H1 (cell line): Measurements from ENCODE around the gene DICER1. TPM values are rescaled to one million over a fixed set of nuclear protein-coding genes. Genes with fewer than 3 reads are reported as not detected.

Experiments used
- CTCF ChIA-PET: fragments of 300-600 bp; sonication (Branson Sonifier 250); formaldehyde crosslinking; loops from one replicate; lab custom pipeline; 2021; ENCODE audit not compliant: partially characterized antibody; lab: Charles Lee
- POLR2A ChIA-PET: fragments of 300-600 bp; sonication (Branson Sonifier 250); formaldehyde crosslinking; loops from one replicate; lab custom pipeline; 2021; ENCODE audit warnings: inconsistent platforms; ENCODE audit not compliant: partially characterized antibody; lab: Charles Lee
- DNase-seq, 2 experiments: peaks; one replicate each; pipeline versions ENCODE4 v3.0.0 to v3.0.0-alpha.2; 2010 to 2022; ENCODE audit warnings: low spot score in 2 of 2, low read depth in 1 of 2, mixed read lengths in 1 of 2
- FAIRE-seq: peaks from 2 replicates; lab custom pipeline; 2011; peaks lifted over from hg19 to GRCh38; lab: Jason Lieb, UNC
- H2AFZ ChIP-seq: 2 replicates; pipeline ENCODE4 v1.8.1; 2012; ENCODE audit warnings: low read length, inconsistent platforms
- H2AK5ac ChIP-seq: 2 replicates; pipeline ENCODE4 v1.6.1; 2013; ENCODE audit warnings: low read depth, low read length
- H2BK120ac ChIP-seq: replicated peaks from 2 replicates; pipeline ENCODE3; 2013; ENCODE audit warnings: low read depth, low read length, inconsistent platforms
- H2BK12ac ChIP-seq: 2 replicates; pipeline ENCODE4 v1.6.1; 2013; ENCODE audit warnings: low read depth, low read length
- H2BK15ac ChIP-seq: 2 replicates; pipeline ENCODE4 v1.6.1; 2013; ENCODE audit warnings: low read length
- H2BK20ac ChIP-seq: 2 replicates; pipeline ENCODE4 v1.6.1; 2013; ENCODE audit warnings: low read length
- H2BK5ac ChIP-seq: 2 replicates; pipeline ENCODE4 v1.6.1; 2013; ENCODE audit warnings: low read depth, low read length
- H3K14ac ChIP-seq: 2 replicates; pipeline ENCODE4 v1.6.1; 2013; ENCODE audit warnings: inconsistent platforms; ENCODE audit not compliant: insufficient read length
- H3K18ac ChIP-seq: 2 replicates; pipeline ENCODE4 v1.6.1; 2013; ENCODE audit warnings: low read length; ENCODE audit errors: extremely low read depth
- H3K23ac ChIP-seq: 2 replicates; pipeline ENCODE4 v1.6.1; 2013; ENCODE audit warnings: inconsistent platforms; ENCODE audit not compliant: insufficient read length
- H3K23me2 ChIP-seq: 2 replicates; pipeline ENCODE4 v1.6.1; 2013; ENCODE audit warnings: low read depth, low read length
- H3K27ac ChIP-seq: 2 replicates; pipeline ENCODE4 v1.6.1; 2011; ENCODE audit warnings: low read depth, low read length, inconsistent platforms
- H3K27me3 ChIP-seq, 4 experiments: replicated peaks in 1 of 4; 1 replicate in 1 of 4; 2 replicates in 3 of 4; pipeline versions ENCODE4 v1.6.1 to v1.8.1; 2011 to 2013; ENCODE audit warnings: low read length in 3 of 4, mild to moderate bottlenecking in 3 of 4, inconsistent platforms in 2 of 4, mixed read lengths in 2 of 4, moderate library complexity in 1 of 4; ENCODE audit not compliant: control insufficient read depth in 3 of 4, insufficient read depth in 3 of 4; ENCODE audit errors: extremely low read depth in 1 of 4
- H3K36me3 ChIP-seq, 4 experiments: 2 replicates each; pipeline versions ENCODE4 v1.6.1 to v1.8.1; 2011 to 2013; ENCODE audit warnings: mild to moderate bottlenecking in 4 of 4, low read length in 3 of 4, moderate library complexity in 2 of 4, control low read depth in 1 of 4, inconsistent platforms in 1 of 4; ENCODE audit not compliant: insufficient read depth in 4 of 4, control insufficient read depth in 2 of 4
- H3K4ac ChIP-seq: replicated peaks from 2 replicates; pipeline ENCODE3; 2013; ENCODE audit warnings: low read length, low read depth, mixed read lengths, inconsistent platforms; ENCODE audit not compliant: insufficient read length
- H3K4me1 ChIP-seq, 4 experiments: replicated peaks in 1 of 4; 1 replicate in 1 of 4; 2 replicates in 3 of 4; pipeline versions ENCODE4 v1.6.1 to v1.8.1; 2011 to 2013; ENCODE audit warnings: low read length in 3 of 4, inconsistent platforms in 2 of 4, mixed read lengths in 1 of 4; ENCODE audit not compliant: insufficient read depth in 4 of 4, control insufficient read depth in 3 of 4
- H3K4me2 ChIP-seq, 2 experiments: 2 replicates each; pipeline versions ENCODE4 v1.6.1 to v1.8.1; 2011 to 2013; ENCODE audit warnings: low read depth in 2 of 2, low read length in 2 of 2, control low read depth in 1 of 2, inconsistent platforms in 1 of 2, mild to moderate bottlenecking in 1 of 2; ENCODE audit not compliant: insufficient read depth in 1 of 2
- H3K4me3 ChIP-seq, 4 experiments: fragments of 200-600, 300-600 bp in 1 of 4; sonication (generic), shearing (Covaris generic), sonication (Bioruptor Twin) in 1 of 4; 2 replicates each; pipeline versions ENCODE4 v1.5.1 to v1.8.1; 2011 to 2016; ENCODE audit warnings: low read length in 4 of 4, low read depth in 3 of 4, control low read depth in 2 of 4, inconsistent platforms in 2 of 4, mild to moderate bottlenecking in 2 of 4, mixed read lengths in 1 of 4, moderate library complexity in 1 of 4; ENCODE audit not compliant: insufficient read depth in 2 of 4; ENCODE audit errors: extremely low read depth in 1 of 4
- H3K56ac ChIP-seq: replicated peaks from 2 replicates; pipeline ENCODE3; 2013; ENCODE audit warnings: low read depth, mild to moderate bottlenecking, mixed read lengths, low read length, inconsistent platforms; ENCODE audit not compliant: insufficient read length
- H3K79me1 ChIP-seq: 2 replicates; pipeline ENCODE4 v1.6.1; 2013; ENCODE audit warnings: low read depth, low read length, control low read depth
- H3K79me2 ChIP-seq, 2 experiments: 2 replicates each; pipeline versions ENCODE4 v1.6.1 to v1.8.1; 2012 to 2013; ENCODE audit warnings: low read length in 2 of 2, mild to moderate bottlenecking in 2 of 2, inconsistent platforms in 1 of 2; ENCODE audit not compliant: insufficient read depth in 2 of 2, control insufficient read depth in 1 of 2
- H3K9ac ChIP-seq, 4 experiments: replicated peaks in 1 of 4; 1 replicate in 1 of 4; 2 replicates in 3 of 4; pipeline versions ENCODE4 v1.6.1 to v1.8.1; 2011 to 2013; ENCODE audit warnings: low read depth in 3 of 4, low read length in 3 of 4, control low read depth in 2 of 4, mild to moderate bottlenecking in 2 of 4, moderate library complexity in 2 of 4, inconsistent platforms in 1 of 4; ENCODE audit errors: extremely low read depth in 1 of 4
- H3K9me3 ChIP-seq, 2 experiments: 2 replicates each; pipeline versions ENCODE4 v1.6.1 to v1.8.1; 2012 to 2013; ENCODE audit warnings: mild to moderate bottlenecking in 2 of 2, moderate library complexity in 2 of 2, control low read depth in 1 of 2, inconsistent platforms in 1 of 2, low read depth in 1 of 2, low read length in 1 of 2, mixed read lengths in 1 of 2; ENCODE audit not compliant: insufficient read depth in 2 of 2
- H4K20me1 ChIP-seq, 2 experiments: replicated peaks in 1 of 2; 2 replicates each; pipeline versions ENCODE3 to v1.8.1; 2011 to 2013; ENCODE audit warnings: inconsistent platforms in 2 of 2, low read length in 2 of 2, mild to moderate bottlenecking in 1 of 2; ENCODE audit not compliant: insufficient read depth in 2 of 2, control insufficient read depth in 1 of 2
- H4K5ac ChIP-seq: 2 replicates; pipeline ENCODE4 v1.6.1; 2013; ENCODE audit warnings: low read length, low read depth, mixed read lengths, inconsistent platforms; ENCODE audit not compliant: insufficient read length
- H4K8ac ChIP-seq: 2 replicates; pipeline ENCODE4 v1.8.0; 2013; ENCODE audit warnings: mild to moderate bottlenecking, moderate library complexity, low read length, inconsistent platforms; ENCODE audit not compliant: insufficient read depth; ENCODE audit errors: extremely low read depth
- H4K91ac ChIP-seq: replicated peaks from 2 replicates; pipeline ENCODE3; 2013; ENCODE audit warnings: low read length, mixed read lengths, inconsistent platforms; ENCODE audit not compliant: insufficient read length
- CBX8 ChIP-seq: fragments of 300-800, 300-1000 bp; sonication (generic); IDR thresholded peaks from 2 replicates; pipeline ENCODE4 v1.7.1; 2016; ENCODE audit warnings: low read depth, low read length, borderline replicate concordance
- HDAC2 ChIP-seq, 2 experiments: fragments of 300-600 bp in 1 of 2; sonication (generic) in 1 of 2; IDR thresholded peaks; 2 replicates each; pipeline ENCODE4 v1.6.1; 2011 to 2012; ENCODE audit warnings: low read depth in 2 of 2, low read length in 2 of 2, mild to moderate bottlenecking in 2 of 2, moderate library complexity in 2 of 2, borderline replicate concordance in 1 of 2, inconsistent platforms in 1 of 2
- KDM1A ChIP-seq: fragments of 200-600, 300-600 bp; sonication (generic); IDR thresholded peaks from 2 replicates; pipeline ENCODE4 v1.7.1; 2016; ENCODE audit warnings: mild to moderate bottlenecking, low read length, borderline replicate concordance
- MAFK ChIP-seq: IDR thresholded peaks from 2 replicates; pipeline ENCODE4 v1.6.1; 2012; ENCODE audit warnings: low read depth, mild to moderate bottlenecking, improper control_type of control experiment, low read length
- POU5F1 ChIP-seq: IDR thresholded peaks from 2 replicates; pipeline ENCODE4 v1.6.1; 2011; ENCODE audit warnings: low read depth, mild to moderate bottlenecking, low read length, moderate library complexity
- RBBP5 ChIP-seq: IDR thresholded peaks from 2 replicates; pipeline ENCODE4 v1.7.1; 2012; ENCODE audit warnings: low read depth, mild to moderate bottlenecking, inconsistent platforms, low read length, moderate library complexity, borderline replicate concordance
- RFX5 ChIP-seq: IDR thresholded peaks from 2 replicates; pipeline ENCODE4 v1.6.1; 2011; ENCODE audit warnings: low read depth, low read length, improper control_type of control experiment, borderline replicate concordance
- RNF2 ChIP-seq: fragments of 200-900, 300-1000 bp; sonication (generic); IDR thresholded peaks from 2 replicates; pipeline ENCODE4 v1.7.1; 2016; ENCODE audit warnings: borderline replicate concordance, low read depth, mild to moderate bottlenecking, antibody characterized with exemption, low read length; ENCODE audit not compliant: poor library complexity, severe bottlenecking; ENCODE audit errors: missing control alignments
- RXRA ChIP-seq: IDR thresholded peaks from 2 replicates; pipeline ENCODE4 v1.6.1; 2011; ENCODE audit warnings: low read depth, mild to moderate bottlenecking, low read length, moderate library complexity; ENCODE audit not compliant: insufficient read depth
- SIN3A ChIP-seq, 2 experiments: IDR thresholded peaks in 1 of 2; conservative IDR thresholded peaks in 1 of 2; 2 replicates each; pipeline ENCODE4 v1.6.1; 2011 to 2012; ENCODE audit warnings: low read length in 2 of 2, improper control_type of control experiment in 1 of 2, low read depth in 1 of 2, mild to moderate bottlenecking in 1 of 2
- TBP ChIP-seq: IDR thresholded peaks from 2 replicates; pipeline ENCODE4 v1.6.1; 2011; ENCODE audit warnings: low read depth, low read length, improper control_type of control experiment
- ZNF274 ChIP-seq: IDR thresholded peaks from 2 replicates; pipeline ENCODE4 v1.7.0; 2012; ENCODE audit warnings: low read length, borderline replicate concordance; ENCODE audit errors: extremely low read depth
- WGBS, 2 experiments: shearing (Covaris generic) in 1 of 2; methylation state at CpG; one replicate each; pipeline versions ENCODE4 v1.1.6 to v1.1.7; 2013 to 2015; ENCODE audit warnings: low lambda C conversion rate in 2 of 2, mixed read lengths in 2 of 2, inconsistent platforms in 1 of 2, low coverage in 1 of 2, missing lambda C conversion rate in 1 of 2; ENCODE audit not compliant: insufficient replicate concordance in 2 of 2, insufficient coverage in 1 of 2, insufficient read length in 1 of 2; ENCODE audit errors: extremely low coverage in 1 of 2, missing lambda C conversion rate in 1 of 2; 5-methylcytosine and 5-hydroxymethylcytosine counted together
- polyA plus RNA-seq, 7 experiments: library from polyadenylated mRNA; depleted of rRNA in 3 of 7; stranded (reverse) in 5 of 7; unstranded in 2 of 7; fragments of >200 nt in 5 of 7; fragments of 200-250 nt in 2 of 7; gene quantifications; 1 replicate in 5 of 7; 2 replicates in 1 of 7; 4 replicates in 1 of 7; pipeline versions ENCODE4 v1.2.1 to v1.2.3, GENCODE V29; 2011 to 2013; ENCODE audit warnings: missing spikeins in 2 of 7, mixed read lengths in 2 of 7
- total RNA-seq: library from RNA; stranded (reverse); fragmentation: NEBNext Ultra II Directional; extraction: Animal tissue kit (Norgen Biotek cat#: 25700); gene quantifications from 2 replicates; pipeline ENCODE4 v1.2.1, GENCODE V29; 2021

Gene DICER1
- total and polyA plus RNA-seq, 2 of the 8 experiments (the other 6 are each of a cell fraction or from before 2014, with no cell fraction given) = 11.9 to 61.8 TPM

DNA sequence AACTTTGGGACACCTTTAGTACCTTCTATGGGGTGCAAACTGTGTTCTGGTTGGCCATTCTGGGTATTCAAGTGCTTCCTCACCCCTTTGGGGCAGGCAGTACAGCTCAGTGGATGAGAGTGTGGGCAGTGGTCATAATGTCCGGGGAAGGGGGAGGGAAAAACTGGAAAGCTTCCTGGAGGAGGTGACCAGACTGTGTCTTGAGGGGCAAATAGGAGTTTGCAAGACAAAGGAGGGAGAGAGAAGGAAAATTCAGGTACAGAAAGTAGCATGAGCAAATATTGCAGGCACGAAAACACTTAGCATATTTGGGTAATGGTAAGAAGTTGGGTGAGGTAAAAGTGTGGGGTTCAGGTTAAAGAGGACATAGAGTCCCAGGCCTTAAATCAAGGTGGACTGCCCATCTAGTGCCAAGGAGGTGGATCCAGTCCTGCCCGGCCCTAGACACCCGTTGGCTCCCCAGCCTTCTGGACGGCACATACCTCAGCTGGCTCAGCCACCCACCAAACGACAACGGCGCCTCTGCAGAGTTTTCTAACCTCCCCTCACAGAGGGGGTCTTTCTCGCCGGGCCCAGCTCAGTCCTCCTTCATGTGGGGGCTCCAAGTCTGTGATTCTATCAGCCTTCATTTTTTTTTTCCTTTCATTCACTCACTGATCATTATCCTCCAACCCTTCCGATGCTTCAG is 86.4 kb downstream of the DICER1 start:
- H3K9ac ChIP-seq = no peak overlapping the region
- no peak overlapping the region for H3K18ac ChIP-seq
- ChIA-PET CTCF (interaction anchor here (0.7 kb wide), 1 partner anchor 1888 kb away, joined by 4 read pairs; no protein-coding TSS in a partner anchor), POLR2A (no interaction called here)
- H3K27me3 ChIP-seq = no peaks in the 10 kb centered on the region
- H2BK12ac ChIP-seq = no peak overlapping the region
- no peak overlapping the region for H4K5ac ChIP-seq
- no peak overlapping the region for H2AK5ac ChIP-seq
- H3K56ac ChIP-seq = no peak overlapping the region
- peaks cover 8% of the 10 kb centered on the region; the same call in 1 of the 2 replicates for H3K23me2 ChIP-seq
- no peak for DNase-seq
- H2BK5ac ChIP-seq = no peak overlapping the region
- H3K4me2 ChIP-seq = no peak overlapping the region
- FAIRE-seq = no peak
- no peak overlapping the region for H4K91ac ChIP-seq
- no peaks in the 10 kb centered on the region for H3K79me2 ChIP-seq
- H3K36me3 ChIP-seq = no peaks in the 10 kb centered on the region
- no peak overlapping the region for H2BK15ac ChIP-seq
- H3K27ac ChIP-seq = no peak overlapping the region
- H4K20me1 ChIP-seq = peaks cover 0 to 7% of the 10 kb centered on the region in 2 experiments
- H2AFZ ChIP-seq = no peak overlapping the region
- H4K8ac ChIP-seq = no peak overlapping the region
- WGBS, 2 experiments = 91% methylated on average over 11 of the region's 11 CpGs; no CpG with 5 or more reads in 1 of the 2 experiments
- H3K4me1 ChIP-seq = no peaks in the 10 kb centered on the region
- no peak overlapping the region for H3K4me3 ChIP-seq
- no peak overlapping the region for H2BK20ac ChIP-seq
- H3K9me3 ChIP-seq = no peaks in the 10 kb centered on the region
- no peak overlapping the region for H3K4ac ChIP-seq
- no peak overlapping the region for H3K23ac ChIP-seq
- H2BK120ac ChIP-seq = no peak overlapping the region
- no peaks in the 10 kb centered on the region for H3K79me1 ChIP-seq
- H3K14ac ChIP-seq = no peak overlapping the region
- TF ChIP-seq RXRA (no peak), HDAC2 (IDR thresholded peaks at IDR 0.05; ENCODE audit: borderline replicate concordance in 1 of 2, low read depth in 2 of 2, low read length in 2 of 2) (no peak), RFX5 (no peak), CBX8 (no peak), MAFK (no peak), RNF2 (no peak), SIN3A (conservative IDR thresholded peaks at IDR 0.05 in 1 of 2, IDR thresholded peaks at IDR 0.05 in 1 of 2; ENCODE audit: low read depth in 1 of 2, low read length in 2 of 2) (no peak), POU5F1 (no peak), TBP (no peak), RBBP5 (no peak), ZNF274 (no peak), KDM1A (no peak)
